H54 (cell line): ENCODE measurements around the gene SOX6.
"Not testable (repeated sequence)": the region's sequence is repeated elsewhere in the genome, so short reads cannot be mapped to it uniquely, and the experiment has no call there.

Experiments used
- DNase-seq: peaks from one replicate; pipeline ENCODE4 v3.0.0; 2011; ENCODE audit warnings: low spot score, mixed read lengths; ENCODE audit not compliant: insufficient read length
- FAIRE-seq: peaks from 3 replicates; lab custom pipeline; 2011; peaks lifted over from hg19 to GRCh38; lab: Jason Lieb, UNC
- POLR2A ChIP-seq: IDR thresholded peaks from 2 replicates; pipeline ENCODE4 v1.6.1; 2011; ENCODE audit warnings: low read depth, mild to moderate bottlenecking, low read length

The SOX6 gene

GRCh38 chr11:16356057-16356760 is at the start of gene SOX6:
Gene SOX6, minus strand, starts transcription at chr11:16356546. Its CDS starts 15,298 bp downstream, at chr11:16341248.
- DNase-seq (no peak), FAIRE-seq (no peak)
- TF ChIP-seq POLR2A, result no peak

- TF ChIP-seq POLR2A, result no peak
- DNase-seq, result no peak
- FAIRE-seq, result no peak
Measured at GRCh38 chr11:16404781-16405285, 48.5 kb upstream of the SOX6 start.

- FAIRE-seq, result no peak
- TF ChIP-seq POLR2A, result no peak
- DNase-seq, result no peak
Measured at GRCh38 chr11:16403851-16404250, 47.5 kb upstream of the SOX6 start.

- no peak for TF ChIP-seq POLR2A
- DNase-seq (no peak), FAIRE-seq (no peak)
Measured at GRCh38 chr11:16403448-16403803, 47.1 kb upstream of the SOX6 start.

GRCh38 chr11:16402654-16403447 is 46.5 kb upstream of the SOX6 start:
- DNase-seq (no peak), FAIRE-seq (no peak)
- TF ChIP-seq POLR2A, result no peak

- TF ChIP-seq POLR2A, result no peak
- FAIRE-seq (no peak), DNase-seq (no peak)
Measured at GRCh38 chr11:16397390-16397789, 41.0 kb upstream of the SOX6 start.

- DNase-seq, result no peak
- no peak for FAIRE-seq
- no peak for TF ChIP-seq POLR2A
Measured at GRCh38 chr11:16395601-16396000, 39.3 kb upstream of the SOX6 start.

- FAIRE-seq (no peak), DNase-seq (no peak)
- TF ChIP-seq POLR2A, result no peak
Measured at GRCh38 chr11:16394947-16395346, 38.6 kb upstream of the SOX6 start.

GRCh38 chr11:16393340-16393739 is 37.0 kb upstream of the SOX6 start:
- FAIRE-seq (no peak), DNase-seq (no peak)
- no peak for TF ChIP-seq POLR2A

- FAIRE-seq, result no peak
- TF ChIP-seq POLR2A, result no peak
- DNase-seq, result no peak
Measured at GRCh38 chr11:16392616-16393015, 36.3 kb upstream of the SOX6 start.

- not testable (repeated sequence) for FAIRE-seq, DNase-seq
Measured at GRCh38 chr11:16390826-16391225, 34.5 kb upstream of the SOX6 start.

GRCh38 chr11:16385099-16385498 is 28.8 kb upstream of the SOX6 start:
- TF ChIP-seq POLR2A, result no peak
- FAIRE-seq, result no peak
- DNase-seq, result no peak

- FAIRE-seq (no peak), DNase-seq (no peak)
- no peak for TF ChIP-seq POLR2A
Measured at GRCh38 chr11:16382638-16383380, 26.5 kb upstream of the SOX6 start.

- FAIRE-seq (no peak), DNase-seq (no peak)
- no peak for TF ChIP-seq POLR2A
Measured at GRCh38 chr11:16382186-16382585, 25.8 kb upstream of the SOX6 start.
